B cell (primary cell): Measurements from ENCODE around the gene CDK10. TPM values are rescaled to one million over a fixed set of nuclear protein-coding genes. Genes with fewer than 3 reads are reported as not detected.

ENCODE experiments used
- ATAC-seq: fragments of 200-7000 bp; cut with Tn5 transposase; one replicate; pipeline ENCODE4 v1.10.0; 2021; ENCODE audit warnings: low read depth, mild to moderate bottlenecking, moderate number of reproducible peaks, moderate library complexity
- CTCF ChIA-PET: fragments of 350-600 bp; sonication (Branson Sonifier 250); formaldehyde crosslinking; loops from one replicate; lab custom pipeline; 2021; ENCODE audit warnings: antibody characterized with exemption, inconsistent platforms; lab: Charles Lee
- POLR2A ChIA-PET: fragments of 350-600 bp; sonication (Branson Sonifier 250); formaldehyde crosslinking; loops from one replicate; lab custom pipeline; 2021; ENCODE audit warnings: antibody characterized with exemption; lab: Charles Lee
- DNase-seq: peaks from one replicate; pipeline ENCODE4 v3.0.0; 2013
- H2AFZ ChIP-seq: 2 replicates; pipeline ENCODE4 v1.6.1; 2012; ENCODE audit warnings: mild to moderate bottlenecking, low read depth, low read length; ENCODE audit not compliant: insufficient read depth, poor library complexity, severe bottlenecking
- H3K27ac ChIP-seq, 2 donors: 1 replicate in 1 of 2; 2 replicates in 1 of 2; pipeline ENCODE4 v1.5.1; 2012 to 2013; ENCODE audit warnings: low read length in 2 of 2, mild to moderate bottlenecking in 2 of 2, moderate library complexity in 1 of 2
- H3K27me3 ChIP-seq, 4 experiments: fragments of 200-600 bp in 1 of 4; sonication (generic) in 1 of 4; replicated peaks in 1 of 4; 1 replicate in 2 of 4; 2 replicates in 2 of 4; pipeline versions ENCODE4 v1.6.1 to v1.7.0; 2013 to 2016; ENCODE audit warnings: low read length in 3 of 4, mild to moderate bottlenecking in 2 of 4, mixed read lengths in 1 of 4, moderate library complexity in 1 of 4; ENCODE audit not compliant: insufficient read depth in 4 of 4, control insufficient read depth in 3 of 4; ENCODE audit errors: control extremely low read depth in 1 of 4
- H3K36me3 ChIP-seq, 2 experiments: replicated peaks in 1 of 2; 1 replicate in 1 of 2; 2 replicates in 1 of 2; pipeline versions ENCODE4 v1.6.1 to v1.7.1; 2013; ENCODE audit warnings: low read length in 1 of 2; ENCODE audit not compliant: insufficient read depth in 2 of 2, control insufficient read depth in 1 of 2; ENCODE audit errors: control extremely low read depth in 1 of 2, extremely low read depth in 1 of 2
- H3K4me1 ChIP-seq, 2 donors: fragments of 200-600 bp in 1 of 2; sonication (generic) in 1 of 2; 1 replicate in 1 of 2; 2 replicates in 1 of 2; pipeline versions ENCODE4 v1.5.1 to v1.6.1; 2013 to 2017; ENCODE audit warnings: low read length in 2 of 2; ENCODE audit not compliant: control insufficient read depth in 2 of 2, insufficient read depth in 2 of 2
- H3K4me2 ChIP-seq: replicated peaks from 2 replicates; pipeline ENCODE3; 2012; ENCODE audit warnings: mild to moderate bottlenecking, low read depth, low read length; ENCODE audit not compliant: poor library complexity, severe bottlenecking
- H3K4me3 ChIP-seq, 5 experiments: fragments of 200-600 bp in 1 of 5; sonication (generic) in 1 of 5; 1 replicate in 3 of 5; 2 replicates in 2 of 5; pipeline versions ENCODE4 v1.5.1 to v1.7.0; 2011 to 2016; ENCODE audit warnings: low read length in 4 of 5, mild to moderate bottlenecking in 4 of 5, low read depth in 2 of 5, control low read depth in 1 of 5, moderate library complexity in 1 of 5; ENCODE audit not compliant: insufficient read depth in 1 of 5; ENCODE audit errors: control extremely low read depth in 1 of 5, extremely low read depth in 1 of 5
- H3K79me2 ChIP-seq: fragments of 200-600 bp; sonication (generic); one replicate; pipeline ENCODE4 v1.6.0; 2016; ENCODE audit warnings: low read length; ENCODE audit not compliant: control insufficient read depth, insufficient read depth
- H3K9ac ChIP-seq: fragments of 200-600 bp; sonication (generic); 2 replicates; pipeline ENCODE4 v1.6.1; 2017; ENCODE audit warnings: mild to moderate bottlenecking, low read length, moderate library complexity
- H3K9me3 ChIP-seq, 3 donors: one replicate each; pipeline versions ENCODE4 v1.6.1 to v1.7.1; 2013; ENCODE audit warnings: low read length in 2 of 3; ENCODE audit not compliant: control insufficient read depth in 2 of 3, insufficient read depth in 1 of 3; ENCODE audit errors: control extremely low read depth in 1 of 3
- H4K20me1 ChIP-seq: 2 replicates; pipeline ENCODE4 v1.6.0; 2012; ENCODE audit warnings: mild to moderate bottlenecking, low read length; ENCODE audit not compliant: insufficient read depth, control insufficient read depth, poor library complexity, severe bottlenecking
- H3K27ac Mint-ChIP-seq: one replicate; pipeline ENCODE4 v1.8.0; 2021; ENCODE audit warnings: mixed read lengths
- H3K27me3 Mint-ChIP-seq: one replicate; pipeline ENCODE4 v1.8.0; 2021; ENCODE audit warnings: mixed read lengths
- H3K4me1 Mint-ChIP-seq: one replicate; pipeline ENCODE4 v1.8.0; 2021; ENCODE audit warnings: mixed read lengths
- H3K4me3 Mint-ChIP-seq: one replicate; pipeline ENCODE4 v1.8.0; 2021; ENCODE audit warnings: mixed read lengths
- H3K9me3 Mint-ChIP-seq: one replicate; pipeline ENCODE4 v1.8.0; 2022; ENCODE audit warnings: mixed read lengths; ENCODE audit not compliant: insufficient read depth
- CTCF ChIP-seq: fragments of 200-600 bp; IDR thresholded peaks from one replicate; pipeline ENCODE4 v1.8.0; 2022; ENCODE audit warnings: antibody characterized with exemption, mild to moderate bottlenecking
- EZH2 ChIP-seq: IDR thresholded peaks from 2 replicates; pipeline ENCODE4 v1.6.1; 2012; ENCODE audit warnings: borderline replicate concordance, low read depth, mild to moderate bottlenecking, moderate library complexity, low read length; ENCODE audit not compliant: insufficient read depth, poor library complexity, severe bottlenecking
- WGBS: methylation state at CpG from one replicate; pipeline ENCODE4 v1.1.5; 2013; ENCODE audit warnings: missing lambda C conversion rate; ENCODE audit not compliant: insufficient coverage; 5-methylcytosine and 5-hydroxymethylcytosine counted together
- intact Hi-C: fragments of 100-400 bp; cut with micrococcal nuclease; formaldehyde crosslinking; loops from one replicate; pipeline ENCODE4 v1.10.0; 2022
- polyA plus RNA-seq: library from polyadenylated mRNA; depleted of rRNA; stranded (reverse); fragments of >200 nt; gene quantifications from 2 replicates; pipeline ENCODE4 v1.2.3, GENCODE V29; 2012
- total RNA-seq, 2 donors: library from RNA; stranded (reverse); fragments of 120-200 nt in 1 of 2; gene quantifications; 1 replicate in 1 of 2; 2 replicates in 1 of 2; pipeline versions ENCODE4 v1.2.3 to v1.2.4, GENCODE V29; 2013 to 2022

CDK10 gene
- total and polyA plus RNA-seq, 2 donors (not counting 1 experiment from before 2014, with no cell fraction given) = 114 to 145 TPM

DNA sequence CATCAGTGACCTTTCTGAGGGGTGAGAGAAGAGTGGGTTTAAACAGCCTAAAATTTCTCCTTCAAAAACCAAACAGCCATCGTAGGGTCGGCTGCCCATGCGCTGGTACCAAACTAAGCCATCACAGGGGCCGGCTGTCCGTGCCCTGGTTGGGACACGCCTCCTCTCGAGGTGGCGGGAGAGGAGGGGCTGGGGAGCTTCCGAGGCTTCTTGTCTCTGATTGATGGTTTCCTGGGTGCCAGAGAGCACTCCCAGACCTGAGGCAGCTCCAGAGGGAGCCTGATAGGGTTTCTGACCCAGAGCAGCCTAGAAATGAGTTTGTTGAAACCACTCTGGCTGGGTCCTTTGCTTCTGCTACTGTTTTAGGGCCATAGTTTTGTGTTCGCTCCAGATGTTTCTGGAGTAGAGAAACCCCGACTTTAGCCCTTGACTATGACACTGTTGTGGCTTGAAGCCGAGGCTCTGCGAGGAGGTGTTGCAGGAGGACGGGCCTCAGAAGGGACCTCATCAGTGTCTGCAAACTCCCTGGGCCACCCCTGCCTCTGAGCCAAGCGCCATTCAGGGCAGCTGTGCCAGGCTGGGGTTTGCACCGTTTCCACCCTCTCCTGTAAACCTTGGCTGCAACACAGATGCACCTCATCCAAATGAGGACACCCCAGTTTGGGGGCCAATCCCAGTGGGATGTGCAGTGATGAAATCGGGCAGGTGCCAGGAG is 41.1 kb downstream of the CDK10 start:
- POLR2A ChIA-PET = no interaction called here
- CTCF ChIA-PET = interaction anchor here (1.6 kb wide), 1 partner anchor 21 kb away, joined by 3 read pairs; no protein-coding TSS in a partner anchor
- H3K4me1 ChIP-seq = peaks cover 20 to 21% of the 10 kb centered on the region in 2 donors
- peaks cover 99% of the 10 kb centered on the region for H3K79me2 ChIP-seq
- no peak overlapping the region for H3K4me2 ChIP-seq
- Mint-ChIP-seq H3K27ac (no peak overlapping the region), H3K4me3 (no peak overlapping the region), H3K9me3 (no peaks in the 10 kb centered on the region), H3K27me3 (no peaks in the 10 kb centered on the region), H3K4me1 (peaks cover 22% of the 10 kb centered on the region)
- H3K27ac ChIP-seq = no peak overlapping the region
- no peak for ATAC-seq
- 96% methylated on average over 16 of the region's 17 CpGs for WGBS
- no peak overlapping the region for H2AFZ ChIP-seq
- no peak for DNase-seq
- H3K36me3 ChIP-seq = peaks cover 0 to 77% of the 10 kb centered on the region in 2 experiments
- no peaks in the 10 kb centered on the region for H3K9me3 ChIP-seq
- H3K9ac ChIP-seq = no peak overlapping the region
- no peaks in the 10 kb centered on the region for H3K27me3 ChIP-seq
- peaks cover 91% of the 10 kb centered on the region for H4K20me1 ChIP-seq
- H3K4me3 ChIP-seq = no peak overlapping the region
- TF ChIP-seq EZH2 = no peak
- no peak for TF ChIP-seq CTCF
- intact Hi-C loops = no loop called here

GRCh38 chr16:89729293-89729692 is 42.8 kb downstream of the CDK10 start:
- no peak for DNase-seq
- H3K79me2 ChIP-seq = peaks cover 98% of the 10 kb centered on the region
- 97% methylated on average over 18 of the region's 18 CpGs for WGBS

More at GRCh38 chr16:89729293-89729692, 42.8 kb downstream of the CDK10 start:
- Mint-ChIP-seq H3K4me3 (no peak overlapping the region), H3K27me3 (no peaks in the 10 kb centered on the region), H3K9me3 (no peaks in the 10 kb centered on the region), H3K27ac (no peak overlapping the region), H3K4me1 (peaks cover 10% of the 10 kb centered on the region)
- Histone ChIP-seq H2AFZ (no peak overlapping the region), H3K4me2 (no peak overlapping the region), H3K4me3 (no peak overlapping the region), H3K27me3 (no peaks in the 10 kb centered on the region), H3K9ac (no peak overlapping the region), H4K20me1 (peaks cover 91% of the 10 kb centered on the region), H3K27ac (no peak overlapping the region), H3K9me3 (no peaks in the 10 kb centered on the region), H3K36me3 (peaks cover 0 to 76% of the 10 kb centered on the region in 2 experiments), H3K4me1 (peaks cover 3 to 4% of the 10 kb centered on the region in 2 donors)
- intact Hi-C loops = no loop called here
- ChIA-PET POLR2A (no interaction called here), CTCF (interaction anchor here (1.6 kb wide), 1 partner anchor 23 kb away, joined by 3 read pairs; no protein-coding TSS in a partner anchor)
- ATAC-seq = no peak
- TF ChIP-seq CTCF (no peak), EZH2 (no peak)
